Cardiac muscle cell (in vitro differentiated cells and primary cell): ENCODE results near the gene NPM1. TPM values are rescaled to one million over a fixed set of nuclear protein-coding genes. Genes with fewer than 3 reads are reported as not detected.

Source experiments
- DNase-seq, 2 donors: peaks; one replicate each; pipeline versions ENCODE4 v3.0.0 to v3.0.0-alpha.2; 2010 to 2017; ENCODE audit warnings: low read depth in 1 of 2, low spot score in 1 of 2
- H3K27ac ChIP-seq: fragments of 200-600 bp; sonication (generic); 2 replicates; pipeline ENCODE4 v1.5.1; 2016
- H3K27me3 ChIP-seq: fragments of 200-600 bp; sonication (generic); 2 replicates; pipeline ENCODE4 v1.6.0; 2016; ENCODE audit warnings: control low read depth
- H3K36me3 ChIP-seq: fragments of 200-600 bp; sonication (generic); 2 replicates; pipeline ENCODE4 v1.5.1; 2016; ENCODE audit warnings: control low read depth
- H3K4me1 ChIP-seq: fragments of 200-600 bp; sonication (generic); 2 replicates; pipeline ENCODE4 v1.8.1; 2017; ENCODE audit warnings: low read depth, mild to moderate bottlenecking, mixed run types
- H3K4me3 ChIP-seq: fragments of 200-600 bp; sonication (generic); 2 replicates; pipeline ENCODE4 v1.5.1; 2016; ENCODE audit warnings: mild to moderate bottlenecking
- H3K9me3 ChIP-seq: fragments of 200-600 bp; sonication (generic); 2 replicates; pipeline ENCODE4 v1.5.1; 2017; ENCODE audit warnings: low read depth, mild to moderate bottlenecking, control low read depth
- polyA plus RNA-seq: library from polyadenylated mRNA; unstranded; fragments of >200 nt; fragmentation: Nextera tagmentation; extraction: Ambion mirVana; gene quantifications from 2 replicates; pipeline ENCODE4 v1.2.1, GENCODE V29; 2016
- total RNA-seq: library from RNA; depleted of rRNA; stranded (reverse); fragments of >200 nt; gene quantifications from 2 replicates; pipeline ENCODE4 v1.2.3, GENCODE V29; 2016
- TF ChIP-seq, protein P1 (sequence below): IDR thresholded peaks from 2 replicates; pipeline ENCODE4 v1.5.1; 2012; ENCODE audit warnings: low read depth, mild to moderate bottlenecking, low read length

The NPM1 gene, protein sequence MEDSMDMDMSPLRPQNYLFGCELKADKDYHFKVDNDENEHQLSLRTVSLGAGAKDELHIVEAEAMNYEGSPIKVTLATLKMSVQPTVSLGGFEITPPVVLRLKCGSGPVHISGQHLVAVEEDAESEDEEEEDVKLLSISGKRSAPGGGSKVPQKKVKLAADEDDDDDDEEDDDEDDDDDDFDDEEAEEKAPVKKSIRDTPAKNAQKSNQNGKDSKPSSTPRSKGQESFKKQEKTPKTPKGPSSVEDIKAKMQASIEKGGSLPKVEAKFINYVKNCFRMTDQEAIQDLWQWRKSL
- total RNA-seq, result 660 and 1,115 TPM in 2 replicates
- polyA plus RNA-seq, result 389 and 578 TPM in 2 replicates

GRCh38 chr5:171387345-171387969, at the start of gene NPM1:
Gene NPM1 (plus strand): TSS chr5:171387849. CDS start chr5:171387949, 100 bp downstream.
- H3K36me3 ChIP-seq, result peaks cover 12% of the 10 kb centered on the region
- TF ChIP-seq, protein P1, sequence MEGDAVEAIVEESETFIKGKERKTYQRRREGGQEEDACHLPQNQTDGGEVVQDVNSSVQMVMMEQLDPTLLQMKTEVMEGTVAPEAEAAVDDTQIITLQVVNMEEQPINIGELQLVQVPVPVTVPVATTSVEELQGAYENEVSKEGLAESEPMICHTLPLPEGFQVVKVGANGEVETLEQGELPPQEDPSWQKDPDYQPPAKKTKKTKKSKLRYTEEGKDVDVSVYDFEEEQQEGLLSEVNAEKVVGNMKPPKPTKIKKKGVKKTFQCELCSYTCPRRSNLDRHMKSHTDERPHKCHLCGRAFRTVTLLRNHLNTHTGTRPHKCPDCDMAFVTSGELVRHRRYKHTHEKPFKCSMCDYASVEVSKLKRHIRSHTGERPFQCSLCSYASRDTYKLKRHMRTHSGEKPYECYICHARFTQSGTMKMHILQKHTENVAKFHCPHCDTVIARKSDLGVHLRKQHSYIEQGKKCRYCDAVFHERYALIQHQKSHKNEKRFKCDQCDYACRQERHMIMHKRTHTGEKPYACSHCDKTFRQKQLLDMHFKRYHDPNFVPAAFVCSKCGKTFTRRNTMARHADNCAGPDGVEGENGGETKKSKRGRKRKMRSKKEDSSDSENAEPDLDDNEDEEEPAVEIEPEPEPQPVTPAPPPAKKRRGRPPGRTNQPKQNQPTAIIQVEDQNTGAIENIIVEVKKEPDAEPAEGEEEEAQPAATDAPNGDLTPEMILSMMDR, result no peak
- no peaks in the 10 kb centered on the region for H3K9me3 ChIP-seq
- no peaks in the 10 kb centered on the region for H3K27me3 ChIP-seq
- H3K27ac ChIP-seq, result peak within 1 kb of the TSS; percentile 97
- peak within 1 kb of the TSS; percentile 95 for H3K4me3 ChIP-seq
- peaks cover 26% of the 10 kb centered on the region for H3K4me1 ChIP-seq
- peak; percentile 99 to 100 for DNase-seq

DNA sequence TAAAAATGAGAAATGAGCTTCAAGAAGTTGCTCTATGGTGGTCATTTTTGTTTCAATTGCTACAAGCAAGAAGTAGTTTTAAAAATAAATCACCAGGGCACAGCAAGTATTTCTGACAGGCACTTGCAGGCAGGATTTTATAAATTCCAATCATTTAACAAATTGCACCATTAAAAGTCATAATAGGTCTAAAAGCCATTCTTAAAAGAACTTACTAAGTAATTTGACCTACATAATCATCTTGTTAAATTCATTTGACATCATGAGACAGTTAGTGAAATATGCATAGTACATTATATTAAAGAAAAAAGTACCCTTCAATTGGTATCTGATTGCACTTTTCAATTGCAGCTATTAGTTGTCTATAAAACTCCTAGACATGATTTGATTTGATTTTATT, 47.6 kb upstream of the NPM1 start:
- Histone ChIP-seq H3K36me3 (no peaks in the 10 kb centered on the region), H3K4me1 (no peaks in the 10 kb centered on the region), H3K27ac (no peak overlapping the region), H3K9me3 (no peaks in the 10 kb centered on the region), H3K27me3 (peaks cover 39% of the 10 kb centered on the region), H3K4me3 (no peak overlapping the region)
- no peak for DNase-seq
- TF ChIP-seq, protein P1, result no peak

DNA sequence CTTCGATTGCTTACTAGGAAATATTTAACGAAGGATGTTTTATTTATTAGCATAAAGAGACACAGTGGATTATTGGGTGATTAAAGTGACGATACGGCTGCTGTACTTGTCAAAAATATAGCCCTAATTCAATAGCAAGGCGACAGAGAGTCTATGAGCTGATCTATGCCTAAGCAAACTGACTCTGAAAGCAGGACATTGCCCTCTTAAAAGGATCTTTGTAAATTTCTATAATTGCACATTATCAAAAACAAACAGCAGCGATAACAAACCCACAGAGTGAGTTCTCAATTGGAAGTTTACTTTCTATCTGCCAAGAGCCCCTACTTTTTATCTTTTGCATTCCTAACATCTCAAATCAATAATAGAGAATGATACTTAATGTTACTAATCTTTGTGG, 47.2 kb upstream of the NPM1 start:
- Histone ChIP-seq H3K4me1 (no peaks in the 10 kb centered on the region), H3K4me3 (no peak overlapping the region), H3K27ac (no peak overlapping the region), H3K27me3 (peaks cover 35% of the 10 kb centered on the region), H3K9me3 (no peaks in the 10 kb centered on the region), H3K36me3 (no peaks in the 10 kb centered on the region)
- no peak for DNase-seq
- TF ChIP-seq, protein P1, result no peak

DNA sequence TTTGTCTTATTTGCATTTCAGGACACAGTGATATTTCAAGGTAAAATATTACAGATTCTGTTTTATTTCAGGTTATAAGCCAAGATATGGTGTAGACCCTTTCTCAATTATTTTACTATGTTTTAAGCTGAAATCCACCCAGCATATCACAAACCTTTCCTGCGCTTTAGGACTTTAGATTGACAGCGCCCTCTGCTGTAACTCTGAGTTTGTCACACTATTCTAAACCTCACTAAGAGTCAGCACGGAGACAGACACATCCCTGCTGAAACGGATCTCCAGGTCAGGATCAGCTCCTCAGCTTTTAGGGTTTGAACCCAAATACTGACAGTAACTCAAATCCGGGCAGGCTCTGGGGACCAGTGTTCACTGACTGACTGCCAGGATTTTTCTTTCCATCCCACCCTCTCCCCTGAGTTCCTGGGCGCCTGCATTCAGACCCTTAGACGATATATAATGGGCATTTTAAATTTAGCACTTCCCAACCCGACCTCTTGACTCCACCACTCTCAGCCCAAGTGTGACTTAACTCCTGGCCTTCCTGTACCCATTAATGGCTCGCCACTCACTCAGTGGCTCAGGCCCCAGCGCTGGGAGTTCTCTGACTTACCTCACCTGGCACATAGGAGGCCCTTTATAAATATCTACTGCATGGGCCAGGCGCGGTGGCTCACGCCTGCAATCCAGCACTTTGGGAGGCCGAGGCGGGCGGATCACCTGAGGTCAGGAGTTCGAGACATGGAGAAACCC, 45.1 kb upstream of the NPM1 start:
- H3K27ac ChIP-seq, result no peak overlapping the region
- H3K4me1 ChIP-seq, result no peaks in the 10 kb centered on the region
- DNase-seq, result peak; percentile 73 to 77
- H3K36me3 ChIP-seq, result no peaks in the 10 kb centered on the region
- no peaks in the 10 kb centered on the region for H3K9me3 ChIP-seq
- no peak overlapping the region for H3K4me3 ChIP-seq
- TF ChIP-seq, protein P1, result peak; percentile 73
- H3K27me3 ChIP-seq, result peaks cover 14% of the 10 kb centered on the region

DNA sequence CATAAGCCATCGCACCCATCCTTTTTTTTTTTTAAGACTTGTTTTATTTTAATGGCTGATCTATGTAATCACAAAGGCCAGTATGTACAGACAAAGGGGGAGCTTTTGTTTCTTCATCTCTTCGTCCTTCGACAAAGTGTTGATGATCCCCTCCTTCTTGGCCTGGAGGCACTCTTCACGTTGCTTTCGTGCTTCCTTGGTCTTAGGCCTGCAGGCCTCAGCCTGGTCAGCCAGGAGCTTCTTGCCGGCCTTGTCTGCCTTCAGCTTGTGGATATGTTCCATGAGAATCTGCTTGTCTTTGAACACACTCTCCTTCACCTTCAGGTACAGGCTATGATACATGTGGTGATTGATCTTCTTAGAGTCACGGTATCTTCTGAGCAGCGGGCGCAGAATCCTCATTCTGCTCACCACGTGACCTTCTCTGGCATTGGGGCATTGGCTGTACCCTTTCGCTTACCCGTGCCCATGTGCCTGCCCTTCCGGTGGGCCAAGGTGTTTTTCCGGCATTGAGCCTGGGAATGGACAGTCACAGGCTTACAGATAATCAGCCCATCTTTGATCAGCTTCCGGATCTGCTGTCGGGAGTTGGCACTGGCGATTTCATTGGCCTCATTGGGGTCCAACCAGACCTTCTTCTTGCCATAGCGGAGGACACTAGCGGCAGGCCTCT, 42.6 kb upstream of the NPM1 start:
- Histone ChIP-seq H3K27ac (no peak overlapping the region), H3K9me3 (no peaks in the 10 kb centered on the region), H3K36me3 (no peaks in the 10 kb centered on the region), H3K4me3 (no peak overlapping the region), H3K4me1 (no peaks in the 10 kb centered on the region), H3K27me3 (peaks cover 4% of the 10 kb centered on the region)
- TF ChIP-seq, protein P1, result no peak
- no peak for DNase-seq
